Measurements from ENCODE around the gene GPX6.
"Not testable (repeated sequence)": the region's sequence is repeated elsewhere in the genome, so short reads cannot be mapped to it uniquely, and the experiment has no call there.

Gene GPX6

GRCh38 chr6:28541996-28542395 lies 26.4 kb upstream of the GPX6 start:
- no peaks in the 10 kb centered on the region for H3K4me1 ChIP-seq
- peak overlapping the region; percentile 34 for H3K4me3 ChIP-seq
- no peaks in the 10 kb centered on the region for H3K36me3 ChIP-seq (replicated peaks)
- in situ Hi-C loops (cut with MboI; ENCODE audit: low sequenced_read_pairs), result no loop called here
- no peak for DNase-seq (ENCODE audit: low spot score in 2 of 2)
- no peaks in the 10 kb centered on the region for H3K9me3 ChIP-seq
- H3K27me3 ChIP-seq (ENCODE audit: low read depth), result 0 out of 2 replicates have a peak, but pooled peaks cover 2% of the 10 kb centered on the region

GRCh38 chr6:28537509-28538140 lies 22.0 kb upstream of the GPX6 start:
- in situ Hi-C loops (cut with MboI; ENCODE audit: low sequenced_read_pairs), result no loop called here
- no peak for DNase-seq (ENCODE audit: low spot score in 2 of 2)
- H3K9me3 ChIP-seq, result no peaks in the 10 kb centered on the region
- H3K4me3 ChIP-seq, result no peak overlapping the region
- no peaks in the 10 kb centered on the region for H3K4me1 ChIP-seq
- H3K36me3 ChIP-seq (replicated peaks), result no peaks in the 10 kb centered on the region
- H3K27me3 ChIP-seq (ENCODE audit: low read depth), result no peaks in the 10 kb centered on the region

- H3K36me3 ChIP-seq (replicated peaks), result no peaks in the 10 kb centered on the region
- no peaks in the 10 kb centered on the region for H3K27me3 ChIP-seq (ENCODE audit: low read depth)
- no peaks in the 10 kb centered on the region for H3K4me1 ChIP-seq
- no peaks in the 10 kb centered on the region for H3K9me3 ChIP-seq
- no peak overlapping the region for H3K4me3 ChIP-seq
- in situ Hi-C loops (cut with MboI; ENCODE audit: low sequenced_read_pairs), result no loop called here
- no peak for DNase-seq (ENCODE audit: low spot score in 2 of 2)
Measured at GRCh38 chr6:28537065-28537464, 21.5 kb upstream of the GPX6 start.

GRCh38 chr6:28534875-28535274 lies 19.3 kb upstream of the GPX6 start:
- Histone ChIP-seq H3K4me3 (no peak overlapping the region), H3K36me3 (replicated peaks) (no peaks in the 10 kb centered on the region), H3K4me1 (no peaks in the 10 kb centered on the region), H3K9me3 (no peaks in the 10 kb centered on the region), H3K27me3 (ENCODE audit: low read depth) (no peaks in the 10 kb centered on the region)
- DNase-seq (ENCODE audit: low spot score in 2 of 2), result no peak
- in situ Hi-C loops (cut with MboI; ENCODE audit: low sequenced_read_pairs), result no loop called here

- no peaks in the 10 kb centered on the region for H3K27me3 ChIP-seq (ENCODE audit: low read depth)
- no peaks in the 10 kb centered on the region for H3K36me3 ChIP-seq (replicated peaks)
- no peaks in the 10 kb centered on the region for H3K9me3 ChIP-seq
- no peak for DNase-seq (ENCODE audit: low spot score in 2 of 2)
- H3K4me1 ChIP-seq, result no peaks in the 10 kb centered on the region
- in situ Hi-C loops (cut with MboI; ENCODE audit: low sequenced_read_pairs), result no loop called here
- no peak overlapping the region for H3K4me3 ChIP-seq
Measured at GRCh38 chr6:28534306-28534705, 18.7 kb upstream of the GPX6 start.

GRCh38 chr6:28531479-28532128 lies 16.0 kb upstream of the GPX6 start:
- Histone ChIP-seq H3K36me3 (replicated peaks) (no peaks in the 10 kb centered on the region), H3K4me3 (no peak overlapping the region), H3K4me1 (no peaks in the 10 kb centered on the region), H3K27me3 (ENCODE audit: low read depth) (peaks cover 9% of the 10 kb centered on the region; the same call in 1 of the 2 replicates), H3K9me3 (no peaks in the 10 kb centered on the region)
- no peak for DNase-seq (ENCODE audit: low spot score in 2 of 2)
- in situ Hi-C loops (cut with MboI; ENCODE audit: low sequenced_read_pairs), result no loop called here

GRCh38 chr6:28530777-28531176 lies 15.2 kb upstream of the GPX6 start:
- DNase-seq (ENCODE audit: low spot score in 2 of 2), result no peak
- Histone ChIP-seq H3K9me3 (no peaks in the 10 kb centered on the region), H3K4me3 (no peak overlapping the region), H3K36me3 (replicated peaks) (no peaks in the 10 kb centered on the region), H3K4me1 (no peaks in the 10 kb centered on the region), H3K27me3 (ENCODE audit: low read depth) (peaks cover 9% of the 10 kb centered on the region; the same call in 1 of the 2 replicates)
- in situ Hi-C loops (cut with MboI; ENCODE audit: low sequenced_read_pairs), result no loop called here

- H3K4me3 ChIP-seq, result no peak within 1 kb of the TSS
- H3K4me1 ChIP-seq, result no peaks in the 10 kb centered on the region
- no peaks in the 10 kb centered on the region for H3K36me3 ChIP-seq (replicated peaks)
- H3K27me3 ChIP-seq (ENCODE audit: low read depth), result peaks cover 15% of the 10 kb centered on the region; the same call in 1 of the 2 replicates
- H3K9me3 ChIP-seq, result no peaks in the 10 kb centered on the region
- in situ Hi-C loops (cut with MboI; ENCODE audit: low sequenced_read_pairs), result no loop called here
- no peak for DNase-seq (ENCODE audit: low spot score in 2 of 2)
Measured at GRCh38 chr6:28525496-28526039, 10.0 kb upstream of the GPX6 start, which contains the start of gene GPX5. Gene GPX5 (plus strand): TSS chr6:28525881. CDS start chr6:28526014, 133 bp downstream.

GRCh38 chr6:28523241-28523622 lies 7.6 kb upstream of the GPX6 start:
- H3K36me3 ChIP-seq (replicated peaks), result no peaks in the 10 kb centered on the region
- H3K27me3 ChIP-seq (ENCODE audit: low read depth), result peaks cover 16% of the 10 kb centered on the region; the same call in 1 of the 2 replicates
- in situ Hi-C loops (cut with MboI; ENCODE audit: low sequenced_read_pairs), result no loop called here
- no peaks in the 10 kb centered on the region for H3K4me1 ChIP-seq
- no peak for DNase-seq (ENCODE audit: low spot score in 2 of 2)
- H3K4me3 ChIP-seq, result no peak overlapping the region
- H3K9me3 ChIP-seq, result no peaks in the 10 kb centered on the region

GRCh38 chr6:28522594-28523240 lies 7.1 kb upstream of the GPX6 start:
- no peak for DNase-seq (ENCODE audit: low spot score in 2 of 2)
- Histone ChIP-seq H3K4me3 (no peak overlapping the region), H3K27me3 (ENCODE audit: low read depth) (peaks cover 15% of the 10 kb centered on the region; the same call in 1 of the 2 replicates), H3K4me1 (no peaks in the 10 kb centered on the region), H3K9me3 (no peaks in the 10 kb centered on the region), H3K36me3 (replicated peaks) (no peaks in the 10 kb centered on the region)
- in situ Hi-C loops (cut with MboI; ENCODE audit: low sequenced_read_pairs), result no loop called here

GRCh38 chr6:28517964-28518363 lies 2.4 kb upstream of the GPX6 start:
- no peak for DNase-seq (ENCODE audit: low spot score in 2 of 2)
- Histone ChIP-seq H3K4me3 (no peak overlapping the region), H3K9me3 (no peaks in the 10 kb centered on the region), H3K27me3 (ENCODE audit: low read depth) (peaks cover 10% of the 10 kb centered on the region; the same call in 1 of the 2 replicates), H3K4me1 (no peaks in the 10 kb centered on the region), H3K36me3 (replicated peaks) (no peaks in the 10 kb centered on the region)
- in situ Hi-C loops (cut with MboI; ENCODE audit: low sequenced_read_pairs), result no loop called here

GRCh38 chr6:28512387-28512786 lies 3.2 kb downstream of the GPX6 start:
- H3K4me3 ChIP-seq; H3K4me1 ChIP-seq; H3K27me3 ChIP-seq (ENCODE audit: low read depth); in situ Hi-C loops (cut with MboI; ENCODE audit: low sequenced_read_pairs); H3K36me3 ChIP-seq (replicated peaks); H3K9me3 ChIP-seq; DNase-seq (ENCODE audit: low spot score in 2 of 2): not testable (repeated sequence)

GRCh38 chr6:28511628-28512300 lies 3.8 kb downstream of the GPX6 start:
- in situ Hi-C loops (cut with MboI; ENCODE audit: low sequenced_read_pairs), result no loop called here
- H3K9me3 ChIP-seq, result no peaks in the 10 kb centered on the region
- no peaks in the 10 kb centered on the region for H3K36me3 ChIP-seq (replicated peaks)
- DNase-seq (ENCODE audit: low spot score in 2 of 2), result no peak
- peaks cover 7% of the 10 kb centered on the region; the same call in 1 of the 2 replicates for H3K27me3 ChIP-seq (ENCODE audit: low read depth)
- H3K4me3 ChIP-seq, result no peak overlapping the region
- H3K4me1 ChIP-seq, result peaks cover 6% of the 10 kb centered on the region
